Mesendoderm (in vitro differentiated cells): ENCODE data around the gene SYNCRIP.
A peak's percentile ranks its signal among the peaks of the same experiment; 100 is the strongest.

Experiments used
- DNase-seq: peaks from one replicate; pipeline ENCODE4 v3.0.0; 2013
- H2AK5ac ChIP-seq: 2 replicates; pipeline ENCODE4 v1.6.1; 2013; ENCODE audit warnings: low read length, inconsistent platforms
- H2BK120ac ChIP-seq: 2 replicates; pipeline ENCODE4 v1.6.1; 2013; ENCODE audit warnings: low read depth, mild to moderate bottlenecking, low read length, moderate library complexity, mixed read lengths
- H2BK15ac ChIP-seq: replicated peaks from 2 replicates; pipeline ENCODE4 v1.6.1; 2013; ENCODE audit warnings: low read depth, mild to moderate bottlenecking, moderate library complexity
- H2BK5ac ChIP-seq: 2 replicates; pipeline ENCODE4 v1.6.1; 2013; ENCODE audit warnings: low read length, inconsistent platforms
- H3K18ac ChIP-seq: 2 replicates; pipeline ENCODE4 v1.6.1; 2013; ENCODE audit warnings: mild to moderate bottlenecking, low read length, mixed read lengths
- H3K23ac ChIP-seq: one replicate; pipeline ENCODE4 v1.6.1; 2013; ENCODE audit warnings: low read length
- H3K27ac ChIP-seq: 2 replicates; pipeline ENCODE4 v1.5.1; 2013; ENCODE audit warnings: low read depth, mild to moderate bottlenecking, inconsistent platforms, low read length, moderate library complexity
- H3K27me3 ChIP-seq: 2 replicates; pipeline ENCODE4 v1.6.1; 2013; ENCODE audit warnings: low read length, control low read depth, mild to moderate bottlenecking, inconsistent platforms; ENCODE audit not compliant: insufficient read depth, poor library complexity
- H3K36me3 ChIP-seq: 2 replicates; pipeline ENCODE4 v1.6.1; 2013; ENCODE audit warnings: low read length, inconsistent platforms; ENCODE audit not compliant: control insufficient read depth, insufficient read depth
- H3K4ac ChIP-seq: one replicate; pipeline ENCODE4 v1.6.1; 2013; ENCODE audit warnings: low read depth, mild to moderate bottlenecking, low read length, moderate library complexity
- H3K4me1 ChIP-seq: 2 replicates; pipeline ENCODE4 v1.6.1; 2013; ENCODE audit warnings: low read depth, low read length, inconsistent platforms; ENCODE audit not compliant: control insufficient read depth
- H3K4me2 ChIP-seq: 2 replicates; pipeline ENCODE4 v1.6.1; 2013; ENCODE audit warnings: low read length
- H3K4me3 ChIP-seq: 2 replicates; pipeline ENCODE4 v1.5.1; 2013; ENCODE audit warnings: mild to moderate bottlenecking, low read length
- H3K56ac ChIP-seq: one replicate; pipeline ENCODE4 v1.6.1; 2013; ENCODE audit warnings: low read length
- H3K79me1 ChIP-seq: 2 replicates; pipeline ENCODE4 v1.6.1; 2013; ENCODE audit warnings: low read length, inconsistent platforms
- H3K79me2 ChIP-seq: 2 replicates; pipeline ENCODE4 v1.6.1; 2013; ENCODE audit warnings: mild to moderate bottlenecking, low read length; ENCODE audit not compliant: control insufficient read depth, insufficient read depth
- H3K9ac ChIP-seq: 2 replicates; pipeline ENCODE4 v1.6.1; 2013; ENCODE audit warnings: low read length, inconsistent platforms
- H4K5ac ChIP-seq: one replicate; pipeline ENCODE4 v1.6.1; 2013; ENCODE audit warnings: low read length
- H4K8ac ChIP-seq: one replicate; pipeline ENCODE4 v1.6.1; 2013; ENCODE audit warnings: low read depth, mild to moderate bottlenecking, control low read depth, low read length, moderate library complexity
- WGBS: extraction: QIAGEN DNeasy Blood & Tissue Kit; methylation state at CpG from one replicate; pipeline ENCODE4 v1.1.7; 2013; ENCODE audit warnings: low lambda C conversion rate, missing lambda C conversion rate; ENCODE audit not compliant: insufficient coverage; ENCODE audit errors: extremely low coverage; 5-methylcytosine and 5-hydroxymethylcytosine counted together

SYNCRIP gene

GRCh38 chr6:85673198-85674139 is 30.8 kb upstream of the SYNCRIP start:
- Histone ChIP-seq H3K79me1 (no peaks in the 10 kb centered on the region), H3K27me3 (no peaks in the 10 kb centered on the region), H4K5ac (no peak overlapping the region), H3K56ac (no peak overlapping the region), H3K36me3 (peaks cover 8% of the 10 kb centered on the region), H3K23ac (no peak overlapping the region), H3K4me2 (no peak overlapping the region), H3K4me1 (no peaks in the 10 kb centered on the region), H3K9ac (no peak overlapping the region), H2BK120ac (no peak overlapping the region), H3K79me2 (peaks cover 42% of the 10 kb centered on the region), H2BK5ac (no peak overlapping the region), H2BK15ac (no peak overlapping the region), H2AK5ac (no peak overlapping the region), H4K8ac (no peak overlapping the region), H3K18ac (no peak overlapping the region), H3K4me3 (no peak overlapping the region), H3K4ac (no peak overlapping the region), H3K27ac (no peak overlapping the region)
- no CpG with 5 or more reads among the region's 4 CpGs for WGBS
- DNase-seq, result no peak

DNA sequence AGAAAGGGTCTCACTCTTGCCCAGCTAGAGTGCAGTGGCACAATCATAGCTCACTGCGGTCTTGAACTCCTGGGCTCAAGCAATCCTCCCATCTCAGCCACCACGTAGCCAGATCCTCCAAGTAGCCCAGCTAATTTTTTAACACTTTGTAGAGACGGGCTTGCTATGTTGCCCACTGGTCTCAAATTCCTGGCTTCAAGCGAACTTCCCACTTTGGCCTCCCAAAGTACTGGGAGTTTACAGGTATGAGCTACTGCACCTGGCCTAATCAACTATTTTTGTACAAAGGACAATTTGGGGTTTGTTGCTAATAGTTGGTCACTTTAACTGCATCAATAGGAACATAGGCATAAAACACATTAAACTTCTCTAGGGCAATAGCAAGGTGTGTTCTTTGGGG is 29.9 kb upstream of the SYNCRIP start:
- no peaks in the 10 kb centered on the region for H3K79me1 ChIP-seq
- no peak overlapping the region for H3K18ac ChIP-seq
- no peak overlapping the region for H2BK5ac ChIP-seq
- no peak overlapping the region for H2BK120ac ChIP-seq
- WGBS, result no CpG with 5 or more reads among the region's 4 CpGs
- no peak overlapping the region for H3K23ac ChIP-seq
- H3K79me2 ChIP-seq, result peaks cover 34% of the 10 kb centered on the region
- no peak overlapping the region for H4K8ac ChIP-seq
- no peaks in the 10 kb centered on the region for H3K4me1 ChIP-seq
- no peak overlapping the region for H2AK5ac ChIP-seq
- no peak overlapping the region for H3K4ac ChIP-seq
- H4K5ac ChIP-seq, result no peak overlapping the region
- peaks cover 8% of the 10 kb centered on the region for H3K36me3 ChIP-seq
- H3K27ac ChIP-seq, result no peak overlapping the region
- H3K27me3 ChIP-seq, result no peaks in the 10 kb centered on the region
- no peak overlapping the region for H3K4me2 ChIP-seq
- no peak overlapping the region for H2BK15ac ChIP-seq
- no peak overlapping the region for H3K9ac ChIP-seq
- H3K56ac ChIP-seq, result no peak overlapping the region
- H3K4me3 ChIP-seq, result no peak overlapping the region
- DNase-seq, result no peak

DNA sequence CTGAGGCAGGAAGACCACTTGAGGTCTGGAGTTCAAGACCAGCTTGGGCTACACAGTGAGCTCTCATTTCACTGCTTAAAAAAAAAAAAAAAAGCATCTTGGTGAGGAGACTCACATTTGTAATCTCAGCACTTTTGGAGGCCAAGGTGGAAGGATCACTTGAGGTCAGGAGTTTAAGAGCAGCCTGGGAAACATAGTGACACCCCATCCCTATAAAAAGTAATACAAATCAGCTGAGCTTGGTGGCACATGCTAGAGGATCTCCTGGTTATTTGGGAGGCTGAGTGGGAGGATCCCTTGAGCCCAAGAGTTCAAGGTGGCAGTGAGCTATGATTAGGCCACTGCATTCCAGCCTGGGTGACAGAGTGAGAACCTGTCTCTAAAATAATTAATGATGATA is 29.4 kb upstream of the SYNCRIP start:
- Histone ChIP-seq H2AK5ac (no peak overlapping the region), H3K4me3 (no peak overlapping the region), H3K9ac (no peak overlapping the region), H4K5ac (no peak overlapping the region), H2BK15ac (no peak overlapping the region), H3K36me3 (peaks cover 8% of the 10 kb centered on the region), H3K18ac (no peak overlapping the region), H3K4me1 (no peaks in the 10 kb centered on the region), H2BK5ac (no peak overlapping the region), H3K56ac (no peak overlapping the region), H3K4ac (no peak overlapping the region), H2BK120ac (no peak overlapping the region), H4K8ac (no peak overlapping the region), H3K4me2 (no peak overlapping the region), H3K27me3 (no peaks in the 10 kb centered on the region), H3K79me2 (peaks cover 28% of the 10 kb centered on the region), H3K23ac (no peak overlapping the region), H3K79me1 (no peaks in the 10 kb centered on the region), H3K27ac (no peak overlapping the region)
- DNase-seq, result peak; percentile 53

GRCh38 chr6:85670573-85670972 is 27.9 kb upstream of the SYNCRIP start:
- H2AK5ac ChIP-seq, result no peak overlapping the region
- no CpG with 5 or more reads among the region's 3 CpGs for WGBS

DNA sequence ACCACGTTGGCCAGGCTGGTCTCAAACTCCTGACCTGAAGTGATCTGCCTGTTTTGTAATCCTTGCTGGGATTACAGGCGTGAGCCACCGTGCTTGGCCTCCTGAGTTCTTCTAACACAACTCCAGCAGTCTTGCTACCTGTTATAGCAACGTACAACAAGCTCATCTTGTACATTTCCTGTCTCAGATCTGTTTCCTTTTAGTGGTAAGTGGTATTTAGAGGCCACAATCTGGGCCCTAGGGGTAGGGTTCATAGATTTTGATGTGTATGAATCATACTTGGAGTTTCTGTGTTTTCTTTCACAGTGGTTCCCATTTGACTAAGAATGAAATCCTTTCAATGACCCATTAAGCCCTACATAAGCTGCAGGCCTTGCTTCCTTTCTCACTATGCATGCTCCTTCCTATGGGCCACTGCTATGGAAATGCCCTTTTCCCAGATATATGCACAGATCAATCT is 27.1 kb upstream of the SYNCRIP start:
- no peaks in the 10 kb centered on the region for H3K4me1 ChIP-seq
- H3K27ac ChIP-seq, result no peak overlapping the region
- H3K79me2 ChIP-seq, result peaks cover 5% of the 10 kb centered on the region
- H3K27me3 ChIP-seq, result no peaks in the 10 kb centered on the region
- H3K4me2 ChIP-seq, result no peak overlapping the region
- H3K23ac ChIP-seq, result no peak overlapping the region
- no peak overlapping the region for H3K18ac ChIP-seq
- no peak overlapping the region for H2BK120ac ChIP-seq
- H3K4me3 ChIP-seq, result no peak overlapping the region
- no peaks in the 10 kb centered on the region for H3K79me1 ChIP-seq
- H3K4ac ChIP-seq, result no peak overlapping the region
- H4K5ac ChIP-seq, result no peak overlapping the region
- H2BK15ac ChIP-seq, result no peak overlapping the region
- no peak overlapping the region for H2AK5ac ChIP-seq
- H4K8ac ChIP-seq, result no peak overlapping the region
- peak; percentile 63 for DNase-seq
- no CpG with 5 or more reads among the region's 4 CpGs for whole genome bisulfite sequencing
- H3K9ac ChIP-seq, result no peak overlapping the region
- no peak overlapping the region for H2BK5ac ChIP-seq
- no peak overlapping the region for H3K56ac ChIP-seq
- no peaks in the 10 kb centered on the region for H3K36me3 ChIP-seq

More at GRCh38 chr6:85670573-85670972, 27.9 kb upstream of the SYNCRIP start:
- Histone ChIP-seq H3K18ac (no peak overlapping the region), H3K4me2 (no peak overlapping the region), H3K56ac (no peak overlapping the region), H3K4me3 (no peak overlapping the region), H3K79me1 (no peaks in the 10 kb centered on the region), H4K5ac (no peak overlapping the region), H2BK15ac (no peak overlapping the region), H3K4ac (no peak overlapping the region), H3K27me3 (no peaks in the 10 kb centered on the region), H3K36me3 (peaks cover 2% of the 10 kb centered on the region), H4K8ac (no peak overlapping the region), H3K9ac (no peak overlapping the region), H3K23ac (no peak overlapping the region), H3K27ac (no peak overlapping the region), H2BK5ac (no peak overlapping the region), H3K4me1 (no peaks in the 10 kb centered on the region), H3K79me2 (peaks cover 13% of the 10 kb centered on the region), H2BK120ac (no peak overlapping the region)
- DNase-seq, result no peak

GRCh38 chr6:85662251-85662650 is 19.6 kb upstream of the SYNCRIP start:
- Histone ChIP-seq H3K4ac (no peak overlapping the region), H2BK120ac (no peak overlapping the region), H3K9ac (no peak overlapping the region), H4K5ac (no peak overlapping the region), H3K23ac (no peak overlapping the region), H2BK15ac (no peak overlapping the region), H4K8ac (no peak overlapping the region), H3K79me1 (no peaks in the 10 kb centered on the region), H3K27me3 (no peaks in the 10 kb centered on the region), H2AK5ac (no peak overlapping the region), H3K4me1 (no peaks in the 10 kb centered on the region), H3K27ac (no peak overlapping the region), H3K56ac (no peak overlapping the region), H3K79me2 (no peaks in the 10 kb centered on the region), H3K18ac (no peak overlapping the region), H3K4me3 (no peak overlapping the region), H3K36me3 (no peaks in the 10 kb centered on the region), H2BK5ac (no peak overlapping the region), H3K4me2 (no peak overlapping the region)
- DNase-seq, result no peak
